C4-2B (cell line): ENCODE measurements around the gene PACRG.

Experiments used
- ZFX ChIP-seq: fragments of 450-650 bp; IDR thresholded peaks from 2 replicates; pipeline ENCODE4 v1.6.1; 2017
- TF ChIP-seq, protein P1 (sequence below): fragments of 450-650 bp; conservative IDR thresholded peaks from 2 replicates; pipeline ENCODE4 v1.5.1; 2017; ENCODE audit warnings: mild to moderate bottlenecking

DNA sequence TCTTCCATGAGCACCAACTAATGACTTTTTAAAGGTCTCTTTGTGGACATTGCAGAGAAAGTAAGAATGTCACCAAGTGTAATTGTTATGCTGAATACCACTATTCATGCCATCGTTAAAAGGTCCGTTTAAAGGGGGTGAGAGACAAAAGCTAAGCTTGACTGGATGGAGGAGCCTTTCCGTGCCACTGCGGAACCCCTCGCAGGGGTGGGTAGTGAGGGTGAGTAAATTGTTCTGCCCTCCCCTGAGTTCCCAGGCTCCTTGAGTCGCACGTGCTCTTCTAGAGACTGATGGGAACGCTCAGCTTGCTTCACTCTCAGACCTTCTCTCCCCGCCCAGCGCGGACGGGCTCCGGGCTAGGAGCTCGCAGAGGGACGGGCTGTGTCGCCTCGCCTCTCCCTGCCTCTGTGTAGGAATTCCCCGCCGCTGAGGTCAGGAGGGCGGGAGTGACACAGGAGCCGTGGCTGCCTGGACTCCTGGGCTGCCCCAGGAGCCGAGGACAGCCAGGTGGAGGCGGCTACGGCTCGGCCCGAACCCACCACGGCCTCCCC, 371.9 kb downstream of the PACRG start:
- TF ChIP-seq, protein P1, sequence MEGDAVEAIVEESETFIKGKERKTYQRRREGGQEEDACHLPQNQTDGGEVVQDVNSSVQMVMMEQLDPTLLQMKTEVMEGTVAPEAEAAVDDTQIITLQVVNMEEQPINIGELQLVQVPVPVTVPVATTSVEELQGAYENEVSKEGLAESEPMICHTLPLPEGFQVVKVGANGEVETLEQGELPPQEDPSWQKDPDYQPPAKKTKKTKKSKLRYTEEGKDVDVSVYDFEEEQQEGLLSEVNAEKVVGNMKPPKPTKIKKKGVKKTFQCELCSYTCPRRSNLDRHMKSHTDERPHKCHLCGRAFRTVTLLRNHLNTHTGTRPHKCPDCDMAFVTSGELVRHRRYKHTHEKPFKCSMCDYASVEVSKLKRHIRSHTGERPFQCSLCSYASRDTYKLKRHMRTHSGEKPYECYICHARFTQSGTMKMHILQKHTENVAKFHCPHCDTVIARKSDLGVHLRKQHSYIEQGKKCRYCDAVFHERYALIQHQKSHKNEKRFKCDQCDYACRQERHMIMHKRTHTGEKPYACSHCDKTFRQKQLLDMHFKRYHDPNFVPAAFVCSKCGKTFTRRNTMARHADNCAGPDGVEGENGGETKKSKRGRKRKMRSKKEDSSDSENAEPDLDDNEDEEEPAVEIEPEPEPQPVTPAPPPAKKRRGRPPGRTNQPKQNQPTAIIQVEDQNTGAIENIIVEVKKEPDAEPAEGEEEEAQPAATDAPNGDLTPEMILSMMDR = no peak
- TF ChIP-seq ZFX = no peak
